H7 (cell line): ENCODE results near the gene C8B. TPM values are rescaled to one million over a fixed set of nuclear protein-coding genes. Genes with fewer than 3 reads are reported as not detected.

Experiments
- DNase-seq: peaks from one replicate; pipeline ENCODE4 v3.0.0; 2012
- H3K27me3 ChIP-seq: 2 replicates; pipeline ENCODE4 v1.6.0; 2011; ENCODE audit warnings: mild to moderate bottlenecking, low read length; ENCODE audit not compliant: control insufficient read depth, insufficient read depth
- H3K36me3 ChIP-seq: replicated peaks from 2 replicates; pipeline ENCODE4 v1.5.1; 2011; ENCODE audit warnings: low read length; ENCODE audit not compliant: control insufficient read depth, insufficient read depth
- H3K4me3 ChIP-seq: 2 replicates; pipeline ENCODE4 v1.5.1; 2011; ENCODE audit warnings: low read depth, mild to moderate bottlenecking, control low read depth, low read length, moderate library complexity; ENCODE audit not compliant: insufficient read depth
- total RNA-seq: library from RNA; depleted of rRNA; stranded (reverse); fragments of >200 nt; shearing (Covaris generic); gene quantifications from 2 replicates; pipeline ENCODE4 v1.2.3, GENCODE V29; 2014

Gene C8B
- total RNA-seq, 1 experiment from 2014 or later, result not detected

DNA sequence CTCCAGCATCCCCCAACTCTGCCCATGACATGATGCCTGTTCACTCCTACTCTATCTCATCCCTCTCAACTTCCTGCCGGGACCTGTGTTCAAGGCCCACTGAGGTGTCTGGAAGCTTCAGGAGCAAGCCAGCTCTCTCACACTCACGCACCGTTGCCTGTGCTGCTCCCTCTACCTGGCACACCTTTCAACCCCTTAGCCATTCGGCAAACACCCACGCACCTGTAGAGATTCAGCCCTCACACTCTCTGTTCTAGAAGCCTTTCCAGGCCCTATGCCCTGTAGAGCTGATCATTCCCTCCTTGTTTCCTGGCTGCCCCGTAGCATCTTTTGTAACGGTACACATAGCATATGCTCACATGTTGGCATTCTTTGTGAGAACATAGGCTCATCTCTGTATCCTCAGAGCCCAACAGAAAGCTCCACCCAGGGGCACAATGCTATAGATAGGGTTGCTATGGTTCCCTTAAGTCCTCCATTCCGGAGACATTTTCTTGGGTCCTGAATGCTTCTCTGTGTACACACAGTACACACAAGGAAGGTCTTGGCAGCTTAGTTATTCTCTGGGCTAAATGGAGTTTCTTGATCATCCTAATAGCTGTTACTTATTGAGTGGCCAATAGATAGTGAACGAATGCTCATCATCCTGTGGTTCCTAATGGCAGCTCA, 1.3 kb downstream of the C8B start:
- no peaks in the 10 kb centered on the region for H3K36me3 ChIP-seq
- H3K27me3 ChIP-seq, result no peaks in the 10 kb centered on the region; the same call in 1 of the 2 replicates
- no peak for DNase-seq

DNA sequence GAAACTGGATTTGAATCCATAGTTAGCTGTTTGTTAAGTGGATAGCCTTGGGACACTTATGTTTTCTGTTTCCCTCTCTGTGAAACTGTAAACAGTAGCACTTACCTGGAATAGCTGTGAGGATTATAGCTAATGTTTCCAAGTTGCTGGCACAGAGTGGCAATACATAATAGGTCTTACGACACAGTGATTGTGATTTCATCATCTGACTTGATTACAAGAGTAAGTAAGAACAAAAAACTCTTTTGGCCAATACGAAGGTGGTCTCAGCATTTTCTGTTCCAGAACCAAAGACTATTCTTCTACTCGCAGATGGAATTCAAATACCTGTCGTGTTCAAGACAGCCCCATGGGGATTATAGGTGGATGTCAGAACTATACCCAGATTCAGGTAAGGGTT, 2.1 kb downstream of the C8B start:
- Histone ChIP-seq H3K27me3 (no peaks in the 10 kb centered on the region; the same call in 1 of the 2 replicates), H3K4me3 (no peak overlapping the region), H3K36me3 (no peaks in the 10 kb centered on the region)
- no peak for DNase-seq

More for the DNA sequence above, 1.3 kb downstream of the C8B start:
- no peak overlapping the region for H3K4me3 ChIP-seq

DNA sequence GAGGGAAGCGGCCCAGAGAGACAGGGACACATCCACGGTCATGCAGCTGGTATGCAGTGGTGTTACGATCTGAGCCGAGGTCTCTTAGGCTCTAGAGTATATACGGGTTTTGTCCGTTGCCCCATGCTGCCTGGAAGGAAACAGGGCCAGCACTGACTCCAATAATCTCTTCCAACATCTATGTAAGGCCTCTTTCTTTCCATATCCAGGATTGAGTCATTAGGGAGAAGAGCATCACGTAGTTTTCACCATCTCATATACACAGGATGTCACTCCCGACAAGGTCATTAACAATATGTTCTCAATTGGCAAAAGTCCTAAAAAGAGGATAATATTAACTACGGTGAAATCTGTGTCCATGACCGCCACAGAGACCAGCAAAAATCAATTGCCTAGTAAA, 4.4 kb downstream of the C8B start:
- H3K4me3 ChIP-seq, result no peak overlapping the region
- H3K27me3 ChIP-seq, result no peaks in the 10 kb centered on the region; the same call in 1 of the 2 replicates
- no peaks in the 10 kb centered on the region for H3K36me3 ChIP-seq
- DNase-seq, result no peak

DNA sequence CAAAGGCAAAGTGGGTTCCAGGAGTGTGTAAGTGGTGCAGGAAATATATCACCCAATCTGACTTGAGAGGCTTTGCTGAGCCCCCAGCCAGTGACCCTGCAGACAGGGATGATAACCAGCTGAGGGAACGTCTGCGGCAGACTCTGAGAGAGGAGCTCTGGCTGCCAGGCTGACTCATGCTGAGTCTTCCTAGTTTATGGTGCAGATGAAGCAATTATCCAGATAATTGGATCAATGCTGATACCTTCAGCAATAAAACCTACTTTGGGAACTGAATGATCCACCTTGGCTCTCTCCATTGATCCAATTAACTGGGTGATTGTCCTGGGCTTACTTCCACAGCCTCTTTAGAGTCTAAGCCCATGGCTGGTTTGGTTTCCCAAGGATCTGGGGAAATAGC, 7.3 kb downstream of the C8B start:
- DNase-seq, result no peak
- no peaks in the 10 kb centered on the region for H3K36me3 ChIP-seq
- H3K27me3 ChIP-seq, result no peaks in the 10 kb centered on the region; the same call in 1 of the 2 replicates
- H3K4me3 ChIP-seq, result no peak overlapping the region

DNA sequence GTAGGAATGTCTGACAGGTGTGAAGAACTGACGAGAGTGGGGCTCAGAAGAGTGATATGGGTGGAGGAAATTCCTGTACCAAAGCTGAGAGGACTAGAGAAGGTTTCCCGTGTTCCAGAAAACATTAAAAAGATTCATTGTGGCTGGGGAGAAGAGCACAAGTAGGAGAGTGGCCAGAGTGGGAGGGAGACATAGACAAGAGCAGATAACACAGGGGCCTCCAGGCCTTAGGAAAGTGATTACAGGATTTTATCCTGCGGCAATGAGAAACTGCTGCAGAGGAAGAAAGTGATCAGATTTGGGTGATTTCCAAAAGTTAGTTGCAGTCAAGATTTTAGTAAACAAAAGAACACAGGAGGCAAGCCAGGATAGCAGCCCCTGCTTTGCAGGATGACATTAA, 7.9 kb downstream of the C8B start:
- H3K4me3 ChIP-seq, result no peak overlapping the region
- H3K27me3 ChIP-seq, result no peaks in the 10 kb centered on the region; the same call in 1 of the 2 replicates
- DNase-seq, result no peak
- no peaks in the 10 kb centered on the region for H3K36me3 ChIP-seq

DNA sequence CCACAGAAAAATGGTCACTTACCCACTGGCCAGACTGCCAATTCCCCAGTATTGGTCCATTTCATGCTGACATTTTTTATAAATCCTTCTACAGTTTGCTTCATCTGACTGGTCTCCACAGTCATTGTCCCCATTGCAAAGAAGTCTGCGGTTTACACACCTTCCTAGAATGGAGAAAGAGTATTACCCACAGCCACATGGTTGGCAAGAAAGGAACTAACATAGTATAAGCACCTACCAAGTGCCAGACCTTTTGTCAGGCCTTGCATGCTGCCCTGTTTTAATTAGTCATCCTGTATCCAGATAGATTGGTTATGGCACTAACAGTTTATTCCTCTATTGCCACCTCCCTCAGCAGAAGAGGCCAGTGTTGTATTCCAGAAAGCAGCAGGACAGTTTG, 11.2 kb downstream of the C8B start:
- no peak overlapping the region for H3K4me3 ChIP-seq
- DNase-seq, result no peak
- no peaks in the 10 kb centered on the region for H3K36me3 ChIP-seq
- H3K27me3 ChIP-seq, result no peaks in the 10 kb centered on the region; the same call in 1 of the 2 replicates

DNA sequence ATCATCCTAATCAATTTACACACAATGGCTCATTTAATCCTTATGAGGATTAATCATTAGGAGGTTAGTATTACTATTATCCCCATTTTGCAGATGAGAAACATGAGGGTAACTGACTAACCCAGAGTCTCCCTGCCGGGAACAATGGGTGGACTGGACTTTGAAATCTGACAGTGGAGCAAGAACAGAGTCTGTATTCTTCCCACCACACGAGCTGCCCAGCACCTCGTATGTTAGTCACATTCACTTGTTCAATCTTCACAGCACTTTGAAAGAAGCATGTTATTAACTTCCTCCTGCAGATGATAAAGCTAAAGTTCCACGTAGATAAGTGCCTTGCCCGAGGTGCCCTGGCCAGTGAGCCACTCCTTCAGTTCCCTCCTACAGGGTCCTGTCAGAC, 12.4 kb downstream of the C8B start:
- Histone ChIP-seq H3K36me3 (no peaks in the 10 kb centered on the region), H3K4me3 (no peak overlapping the region), H3K27me3 (no peaks in the 10 kb centered on the region; the same call in 1 of the 2 replicates)
- no peak for DNase-seq

DNA sequence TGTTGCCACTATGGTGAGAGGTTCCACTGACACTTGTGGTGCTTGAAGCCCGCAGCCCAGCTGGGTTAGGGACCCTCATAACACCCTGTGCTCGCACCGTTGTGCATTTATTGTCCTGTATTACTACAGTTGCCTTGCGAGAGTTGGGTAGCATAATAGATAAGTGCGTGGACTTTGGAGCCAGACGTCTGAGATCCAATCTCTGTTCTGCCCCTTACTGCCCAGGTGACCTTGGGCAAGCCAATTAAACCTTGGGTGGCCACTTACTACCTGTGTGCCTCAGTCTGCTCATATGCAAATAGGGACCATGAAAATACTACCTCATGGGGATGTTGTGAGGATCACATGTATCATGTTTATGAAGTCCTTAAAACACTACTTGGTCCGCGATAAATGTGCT, 13.3 kb downstream of the C8B start:
- Histone ChIP-seq H3K4me3 (no peak overlapping the region), H3K27me3 (no peaks in the 10 kb centered on the region; the same call in 1 of the 2 replicates), H3K36me3 (no peaks in the 10 kb centered on the region)
- no peak for DNase-seq

DNA sequence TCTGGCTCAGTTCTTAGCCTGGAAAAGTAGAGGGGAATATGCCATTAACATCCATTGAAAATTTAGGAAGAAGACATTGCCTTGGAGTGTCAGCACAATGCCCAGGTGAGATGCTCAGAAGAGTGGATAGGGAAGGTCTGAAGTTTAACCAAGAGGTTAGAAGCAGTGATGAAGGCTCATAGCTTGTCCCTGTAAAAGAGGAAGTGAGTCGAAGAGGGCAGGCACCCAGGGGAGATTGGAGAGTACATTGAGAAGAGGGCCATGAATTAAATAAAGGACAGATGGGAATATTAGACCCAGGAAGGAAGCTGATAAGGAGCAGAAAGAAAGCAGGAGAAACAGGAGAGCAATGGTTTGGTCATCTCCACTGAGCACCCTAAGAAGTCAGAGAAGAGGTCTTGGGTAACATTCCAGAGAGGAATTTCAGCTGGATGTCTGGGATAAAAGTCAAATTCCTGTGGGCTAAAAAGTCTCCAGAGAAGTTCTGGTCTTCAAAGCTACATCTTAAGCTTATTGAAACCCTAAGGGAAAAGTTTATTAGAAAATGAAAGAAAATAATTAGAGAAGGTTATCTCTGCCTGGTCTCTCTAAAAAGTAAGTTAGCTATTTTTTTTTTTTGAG, 17.3 kb downstream of the C8B start:
- no peaks in the 10 kb centered on the region; the same call in 1 of the 2 replicates for H3K27me3 ChIP-seq
- no peak for DNase-seq
- no peak overlapping the region for H3K4me3 ChIP-seq
- no peaks in the 10 kb centered on the region for H3K36me3 ChIP-seq

DNA sequence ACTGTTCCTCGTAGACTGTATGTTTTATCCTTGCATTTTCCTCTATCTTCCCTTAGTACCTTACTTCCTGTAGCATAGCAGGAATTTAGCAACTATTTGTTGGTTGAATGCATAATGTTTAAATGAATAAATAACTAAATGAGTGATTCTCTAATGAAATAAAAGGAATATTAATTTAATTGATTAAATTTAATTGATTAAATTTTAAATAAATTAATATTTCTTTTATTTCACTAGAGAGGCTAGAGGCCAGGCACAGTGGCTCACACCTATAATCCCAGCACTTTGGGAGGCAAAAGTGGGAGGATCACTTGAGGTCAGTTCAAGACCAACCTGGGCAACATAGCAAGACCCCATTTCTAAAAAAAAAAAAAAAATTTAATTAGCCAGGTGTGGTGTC, 25.8 kb downstream of the C8B start:
- DNase-seq, result no peak
- Histone ChIP-seq H3K4me3 (no peak overlapping the region), H3K27me3 (peaks cover 3% of the 10 kb centered on the region; the same call in 1 of the 2 replicates), H3K36me3 (no peaks in the 10 kb centered on the region)

DNA sequence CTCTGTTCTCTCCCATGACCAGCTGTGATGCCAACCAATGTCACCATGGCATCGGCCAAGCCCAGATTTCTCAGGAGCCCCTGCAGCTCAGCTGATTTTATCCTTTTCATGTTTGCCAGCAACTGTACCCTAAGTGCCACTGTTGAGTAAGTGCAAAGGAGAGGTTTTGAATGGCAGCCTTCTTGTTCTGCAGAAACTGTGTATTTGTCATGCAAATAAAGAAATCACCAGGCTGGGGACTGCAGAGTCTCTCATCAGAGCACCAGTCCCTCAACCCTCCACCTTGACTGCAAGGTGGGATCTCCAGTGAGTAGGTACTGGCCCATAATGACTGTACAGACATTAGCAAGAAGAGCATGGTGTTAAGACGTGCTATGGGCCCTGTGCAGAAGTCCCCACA, 26.6 kb downstream of the C8B start:
- no peaks in the 10 kb centered on the region for H3K36me3 ChIP-seq
- H3K4me3 ChIP-seq, result no peak overlapping the region
- DNase-seq, result peak; percentile 9
- H3K27me3 ChIP-seq, result peaks cover 3% of the 10 kb centered on the region; the same call in 1 of the 2 replicates

DNA sequence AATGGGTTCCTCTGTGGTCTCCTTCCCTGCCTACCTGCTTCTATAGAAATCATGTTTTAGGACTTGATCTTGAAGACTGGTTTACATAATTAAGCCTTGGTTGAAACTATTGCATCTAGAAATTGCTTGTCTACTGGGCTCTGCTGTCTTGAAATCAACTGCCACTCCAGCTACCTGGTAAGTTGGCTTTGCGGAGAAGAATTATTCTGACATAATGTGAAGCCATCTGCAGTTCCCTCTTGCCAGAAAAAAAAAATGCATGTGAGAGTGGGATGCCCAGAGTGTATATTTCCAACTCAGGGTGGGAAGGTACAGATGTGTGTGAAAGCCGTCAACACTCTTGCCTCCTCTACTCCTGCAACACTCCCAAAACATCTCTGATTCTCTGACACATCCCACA, 27.2 kb downstream of the C8B start:
- H3K36me3 ChIP-seq, result no peaks in the 10 kb centered on the region
- no peak overlapping the region for H3K4me3 ChIP-seq
- H3K27me3 ChIP-seq, result peaks cover 6% of the 10 kb centered on the region; the same call in 1 of the 2 replicates
- no peak for DNase-seq

DNA sequence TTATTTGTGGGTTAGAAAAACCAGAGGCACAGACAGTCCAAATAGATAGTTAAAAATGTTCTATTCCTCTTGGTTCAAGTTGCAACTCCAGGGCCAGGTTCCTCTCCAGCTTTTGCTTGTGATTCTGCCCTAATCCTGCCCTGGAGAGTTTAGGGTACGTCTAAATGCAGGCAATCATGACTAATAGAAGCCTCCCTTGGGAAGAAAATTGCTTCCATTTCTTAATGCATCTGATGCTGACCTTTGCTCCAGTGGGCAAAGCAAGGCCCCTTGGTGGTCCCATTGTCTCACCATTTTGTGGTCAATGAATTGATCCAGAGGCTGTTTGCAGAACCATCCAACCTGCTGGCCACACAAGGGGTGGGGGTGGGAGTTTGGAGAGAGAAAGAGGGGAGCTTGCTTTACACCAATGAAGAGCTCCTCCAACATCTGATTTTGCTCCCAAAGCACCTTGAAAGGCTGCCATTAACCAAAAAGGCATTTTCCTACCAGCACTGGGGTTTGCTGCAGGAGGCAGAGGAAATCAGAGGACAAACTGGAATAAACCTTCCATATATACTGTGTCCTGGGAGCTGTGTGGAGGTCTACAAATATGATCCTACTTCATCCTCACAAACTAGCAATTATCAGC, 31.3 kb downstream of the C8B start:
- no peaks in the 10 kb centered on the region for H3K36me3 ChIP-seq
- DNase-seq, result no peak
- no peak overlapping the region for H3K4me3 ChIP-seq
- peaks cover 13% of the 10 kb centered on the region; the same call in 1 of the 2 replicates for H3K27me3 ChIP-seq

DNA sequence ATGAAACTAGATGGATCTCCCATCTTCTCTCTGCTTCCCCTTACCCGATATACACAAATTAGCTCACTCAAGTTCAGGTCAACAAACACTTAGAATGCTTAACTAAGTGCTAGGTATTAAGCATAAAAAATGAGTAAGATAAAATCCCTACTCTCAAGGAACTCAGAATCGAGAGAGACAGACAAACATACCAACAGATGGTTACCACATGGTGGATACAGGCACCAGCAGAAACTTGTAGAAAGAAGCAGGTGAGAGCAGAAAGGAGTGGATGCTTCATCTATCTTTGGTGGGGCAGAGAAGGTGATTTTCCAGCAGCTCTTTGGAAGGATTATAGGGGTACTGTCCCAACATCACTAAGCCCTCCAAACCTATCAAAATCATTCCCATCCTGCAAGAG, 32.2 kb downstream of the C8B start:
- peaks cover 13% of the 10 kb centered on the region; the same call in 1 of the 2 replicates for H3K27me3 ChIP-seq
- no peak for DNase-seq
- no peak overlapping the region for H3K4me3 ChIP-seq
- H3K36me3 ChIP-seq, result no peaks in the 10 kb centered on the region

DNA sequence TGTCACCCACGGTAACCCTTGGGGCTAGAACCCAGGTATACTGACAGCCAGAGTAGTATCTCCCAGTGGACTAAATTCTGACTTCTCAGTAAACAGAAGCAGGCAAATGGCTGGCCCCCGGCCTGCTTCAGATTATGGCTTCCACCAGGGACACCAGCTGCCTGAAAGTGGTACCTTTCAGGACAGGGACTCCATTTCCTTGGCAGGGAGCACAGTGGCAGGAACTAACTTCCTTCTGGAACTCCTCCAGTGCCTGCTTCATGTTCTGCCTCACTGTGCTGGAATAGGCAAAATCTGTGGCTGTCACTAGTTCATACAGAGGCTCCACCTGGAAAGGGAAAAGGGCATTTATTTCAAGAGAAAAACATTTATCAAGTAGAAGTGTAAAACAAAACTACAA, 32.7 kb downstream of the C8B start:
- DNase-seq, result no peak

More for the DNA sequence above, 32.7 kb downstream of the C8B start:
- Histone ChIP-seq H3K27me3 (peaks cover 13% of the 10 kb centered on the region; the same call in 1 of the 2 replicates), H3K4me3 (no peak overlapping the region), H3K36me3 (no peaks in the 10 kb centered on the region)
